AG04450 (cell line): ENCODE measurements around the gene SLC25A47. TPM values are rescaled to one million over a fixed set of nuclear protein-coding genes. Genes with fewer than 3 reads are reported as not detected.
A peak's percentile ranks its signal among the peaks of the same experiment; 100 is the strongest.

Source experiments
- CTCF ChIA-PET: fragments of 300-600, 350-600 bp; formaldehyde crosslinking; extraction: SDS; loops from one replicate; lab custom pipeline; 2022; ENCODE audit warnings: antibody characterized with exemption, inconsistent platforms; lab: Charles Lee
- POLR2A ChIA-PET: fragments of 350-600 bp; formaldehyde crosslinking; extraction: SDS; loops from one replicate; lab custom pipeline; 2021; ENCODE audit warnings: antibody characterized with exemption, inconsistent platforms; lab: Yijun Ruan, JAX
- DNase-seq: peaks from one replicate; pipeline ENCODE4 v3.0.0-alpha.2; 2011; ENCODE audit warnings: low read depth, low spot score
- H3K27ac ChIP-seq: one replicate; pipeline ENCODE4 v1.5.1; 2012; ENCODE audit warnings: low read depth, low read length, control low read depth
- H3K27me3 ChIP-seq: one replicate; pipeline ENCODE4 v1.6.0; 2012; ENCODE audit warnings: low read length; ENCODE audit not compliant: control insufficient read depth, insufficient read depth
- H3K4me3 ChIP-seq: 2 replicates; pipeline ENCODE4 v1.5.1; 2011; ENCODE audit warnings: mild to moderate bottlenecking, low read depth, low read length, control low read depth
- H3K9me3 ChIP-seq: 2 replicates; pipeline ENCODE4 v1.5.1; 2012; ENCODE audit warnings: low read length; ENCODE audit not compliant: control insufficient read depth, insufficient read depth
- polyA plus RNA-seq: library from polyadenylated mRNA; depleted of rRNA; stranded (reverse); fragments of >200 nt; gene quantifications from 2 replicates; pipeline ENCODE4 v1.2.3, GENCODE V29; 2011
- TF ChIP-seq, protein P1 (sequence below): IDR thresholded peaks from 2 replicates; pipeline ENCODE4 v1.5.1; 2011; ENCODE audit warnings: low read depth, low read length, control low read depth, inconsistent platforms

SLC25A47 gene
- polyA plus RNA-seq, 1 experiment: not detected

DNA sequence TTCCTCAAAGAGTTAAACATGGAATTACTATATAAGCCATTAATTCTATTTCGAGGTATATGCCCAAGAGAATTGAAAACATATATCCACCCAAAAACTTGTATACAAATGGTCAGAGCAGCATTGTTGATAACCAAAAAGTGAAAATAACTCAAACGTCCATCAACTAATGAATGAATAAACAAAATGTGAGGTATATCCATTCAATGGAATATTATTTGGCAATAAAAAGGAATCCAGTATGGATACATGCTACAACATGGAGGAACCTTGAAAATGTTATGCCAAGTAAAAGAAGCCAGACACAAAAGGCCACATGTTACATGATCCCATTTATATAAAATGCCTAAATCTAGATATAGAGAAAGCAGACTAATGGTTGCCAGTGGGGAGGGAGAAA, 36.0 kb downstream of the SLC25A47 start:
- no peaks in the 10 kb centered on the region for H3K9me3 ChIP-seq
- ChIA-PET CTCF (no interaction called here), POLR2A (no interaction called here)
- no peaks in the 10 kb centered on the region for H3K27me3 ChIP-seq
- no peak overlapping the region for H3K4me3 ChIP-seq
- DNase-seq: no peak
- TF ChIP-seq, protein P1, sequence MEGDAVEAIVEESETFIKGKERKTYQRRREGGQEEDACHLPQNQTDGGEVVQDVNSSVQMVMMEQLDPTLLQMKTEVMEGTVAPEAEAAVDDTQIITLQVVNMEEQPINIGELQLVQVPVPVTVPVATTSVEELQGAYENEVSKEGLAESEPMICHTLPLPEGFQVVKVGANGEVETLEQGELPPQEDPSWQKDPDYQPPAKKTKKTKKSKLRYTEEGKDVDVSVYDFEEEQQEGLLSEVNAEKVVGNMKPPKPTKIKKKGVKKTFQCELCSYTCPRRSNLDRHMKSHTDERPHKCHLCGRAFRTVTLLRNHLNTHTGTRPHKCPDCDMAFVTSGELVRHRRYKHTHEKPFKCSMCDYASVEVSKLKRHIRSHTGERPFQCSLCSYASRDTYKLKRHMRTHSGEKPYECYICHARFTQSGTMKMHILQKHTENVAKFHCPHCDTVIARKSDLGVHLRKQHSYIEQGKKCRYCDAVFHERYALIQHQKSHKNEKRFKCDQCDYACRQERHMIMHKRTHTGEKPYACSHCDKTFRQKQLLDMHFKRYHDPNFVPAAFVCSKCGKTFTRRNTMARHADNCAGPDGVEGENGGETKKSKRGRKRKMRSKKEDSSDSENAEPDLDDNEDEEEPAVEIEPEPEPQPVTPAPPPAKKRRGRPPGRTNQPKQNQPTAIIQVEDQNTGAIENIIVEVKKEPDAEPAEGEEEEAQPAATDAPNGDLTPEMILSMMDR: no peak
- no peak overlapping the region for H3K27ac ChIP-seq

DNA sequence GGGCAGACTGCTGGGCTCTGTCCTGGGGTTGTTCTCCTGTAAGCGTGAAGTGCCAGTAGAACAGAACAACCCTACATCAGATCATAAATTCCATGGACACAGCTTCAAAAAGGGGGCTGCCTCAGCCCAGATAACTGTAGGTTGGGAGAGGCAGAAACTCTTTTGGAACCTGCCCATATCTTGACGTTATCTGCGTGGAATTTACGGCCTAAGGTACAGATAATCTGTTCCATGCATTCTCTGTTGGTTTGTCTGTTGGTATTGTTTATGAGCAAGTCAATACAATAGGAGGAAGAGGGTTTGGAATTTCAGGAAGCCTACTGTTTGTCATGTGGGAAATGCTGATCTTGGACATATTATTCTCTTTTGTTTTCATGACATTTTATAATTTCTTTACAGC, 36.7 kb downstream of the SLC25A47 start:
- no peak for DNase-seq
- Histone ChIP-seq H3K9me3 (no peaks in the 10 kb centered on the region), H3K27me3 (no peaks in the 10 kb centered on the region), H3K4me3 (no peak overlapping the region), H3K27ac (no peak overlapping the region)
- ChIA-PET CTCF (no interaction called here), POLR2A (no interaction called here)
- TF ChIP-seq, protein P1: no peak

DNA sequence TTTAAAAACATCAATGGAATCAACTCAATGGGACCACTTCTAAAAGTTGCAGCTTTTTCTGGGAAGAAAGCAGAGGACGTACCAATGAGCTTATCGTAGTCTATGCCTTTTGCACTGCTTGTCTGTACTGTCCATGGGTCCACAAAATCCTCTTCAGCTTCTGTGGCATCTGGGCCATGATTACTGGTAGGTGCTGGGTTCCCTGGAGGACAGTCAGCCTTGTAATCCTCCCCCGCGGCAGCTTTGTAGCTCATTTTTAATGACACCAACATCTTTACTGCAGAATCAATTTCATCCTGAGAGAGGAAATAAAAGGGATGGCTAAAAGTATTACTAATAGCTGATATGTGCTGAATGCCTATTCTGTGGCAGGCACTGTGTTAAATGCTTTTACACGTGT, 38.5 kb downstream of the SLC25A47 start:
- H3K9me3 ChIP-seq: no peaks in the 10 kb centered on the region
- H3K27me3 ChIP-seq: no peaks in the 10 kb centered on the region
- CTCF ChIA-PET: interaction anchor here (1.0 to 2.1 kb wide), 4 partner anchors 9 to 115 kb away, joined by 3 to 7 read pairs (median 4); no protein-coding TSS in a partner anchor
- POLR2A ChIA-PET: interaction anchor here (0.6 to 2.0 kb wide), 3 partner anchors 14 to 678 kb away, joined by 3 to 21 read pairs (median 8); a partner anchor contains a TSS
- no peak for DNase-seq
- H3K27ac ChIP-seq: no peak overlapping the region
- TF ChIP-seq, protein P1: no peak
- no peak overlapping the region for H3K4me3 ChIP-seq

DNA sequence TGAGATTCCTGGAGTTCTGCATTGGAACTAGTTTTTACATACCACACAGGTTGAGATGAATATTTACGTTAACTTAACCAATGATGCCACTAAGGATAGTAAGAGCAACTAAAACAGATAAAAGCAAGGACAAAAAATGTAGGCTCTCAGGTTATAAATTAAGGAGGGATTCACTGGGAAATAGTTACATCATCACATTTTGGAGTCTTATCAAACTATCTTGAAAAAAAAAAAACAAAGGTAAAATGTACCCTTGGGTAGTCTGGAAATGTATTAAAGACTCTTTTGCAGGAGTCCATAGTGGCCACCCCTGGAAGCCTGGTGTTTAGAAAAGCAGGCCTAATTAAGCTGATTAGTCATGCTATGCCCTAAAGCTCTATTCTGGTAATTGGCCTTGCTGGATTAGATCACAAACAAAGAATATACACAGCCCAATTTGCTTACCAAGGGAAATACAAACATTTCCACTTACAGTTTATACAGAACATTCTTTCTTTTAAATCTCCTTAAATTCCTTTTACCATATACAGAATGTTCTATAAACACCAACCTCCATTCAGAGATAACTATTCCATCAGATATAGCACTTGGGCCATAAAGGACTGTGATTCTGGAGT, 39.3 kb downstream of the SLC25A47 start:
- Histone ChIP-seq H3K27ac (no peak overlapping the region), H3K27me3 (no peaks in the 10 kb centered on the region), H3K4me3 (no peak overlapping the region), H3K9me3 (no peaks in the 10 kb centered on the region)
- ChIA-PET CTCF (interaction anchor here (1.0 to 2.1 kb wide), 5 partner anchors 10 to 116 kb away, joined by 3 to 7 read pairs (median 4); a partner anchor contains a TSS), POLR2A (interaction anchor here (0.7 to 2.0 kb wide), 2 partner anchors 13 to 68 kb away, joined by 3 to 21 read pairs; a partner anchor contains a TSS)
- DNase-seq: peak; percentile 46
- TF ChIP-seq, protein P1: no peak

DNA sequence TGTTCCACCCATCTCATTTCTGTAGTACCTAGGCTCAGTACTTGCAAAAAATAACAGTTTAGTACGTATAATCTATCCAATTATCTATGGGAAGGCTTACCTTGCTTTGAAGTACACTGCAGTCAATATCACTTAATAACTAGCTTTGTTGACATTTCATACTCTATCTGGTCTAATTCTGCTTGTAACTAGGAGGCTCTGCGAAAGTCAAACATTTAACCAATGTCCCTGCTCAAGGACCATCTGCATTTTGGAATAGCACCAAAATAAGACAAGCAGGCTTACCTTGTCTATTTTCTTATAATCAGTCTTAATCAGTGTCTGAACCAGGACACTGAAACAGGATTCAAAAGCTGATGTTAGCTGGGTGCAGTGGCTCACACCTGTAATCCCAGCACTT, 39.9 kb downstream of the SLC25A47 start:
- Histone ChIP-seq H3K9me3 (no peaks in the 10 kb centered on the region), H3K27me3 (no peaks in the 10 kb centered on the region), H3K27ac (no peak overlapping the region), H3K4me3 (no peak overlapping the region)
- CTCF ChIA-PET: interaction anchor here (1.1 to 2.1 kb wide), 2 partner anchors 12 to 22 kb away, joined by 4 to 7 read pairs; a partner anchor contains a TSS
- POLR2A ChIA-PET: interaction anchor here (1.3 to 2.0 kb wide), 2 partner anchors 10 to 12 kb away, joined by 4 to 21 read pairs; a partner anchor contains a TSS
- TF ChIP-seq, protein P1: no peak
- DNase-seq: no peak
